SK-N-SH (cell line): ENCODE measurements around the gene C7. TPM values are rescaled to one million over a fixed set of nuclear protein-coding genes. Genes with fewer than 3 reads are reported as not detected.

ENCODE experiments used
- CTCF ChIA-PET: fragments of 300-600, 350-600 bp; formaldehyde crosslinking; extraction: SDS; loops from one replicate; lab custom pipeline; 2021; lab: Yijun Ruan, JAX
- POLR2A ChIA-PET: fragments of 350-600 bp; sonication (Branson Sonifier 250); formaldehyde crosslinking; extraction: SDS; loops from one replicate; lab custom pipeline; 2020; ENCODE audit warnings: antibody characterized with exemption, inconsistent platforms; lab: Yijun Ruan, JAX
- DNase-seq: peaks from one replicate; pipeline ENCODE4 v3.0.0; 2012
- H2AFZ ChIP-seq: fragments of 200-600 bp; sonication (generic); 2 replicates; pipeline ENCODE4 v1.8.1; 2016; ENCODE audit warnings: antibody characterized with exemption, mild to moderate bottlenecking, low read depth
- H3F3A ChIP-seq: fragments of 200-600 bp; sonication (generic); replicated peaks from 2 replicates; pipeline ENCODE3; 2016; ENCODE audit warnings: antibody characterized with exemption, mild to moderate bottlenecking; ENCODE audit not compliant: insufficient read depth
- H3K27ac ChIP-seq, 2 experiments: fragments of 200-500 bp in 1 of 2; fragments of 200-600 bp in 1 of 2; sonication (Bioruptor generic) in 1 of 2; sonication (generic), shearing (Covaris generic) in 1 of 2; 2 replicates each; pipeline versions ENCODE4 v1.5.1 to v1.6.1; 2014 to 2016; ENCODE audit warnings: low read depth in 2 of 2, inconsistent platforms in 1 of 2, low read length in 1 of 2, mild to moderate bottlenecking in 1 of 2, mixed read lengths in 1 of 2
- H3K27me3 ChIP-seq: fragments of 200-600 bp; sonication (generic), shearing (Covaris generic); 2 replicates; pipeline ENCODE4 v1.6.1; 2016; ENCODE audit warnings: mixed run types; ENCODE audit not compliant: insufficient read depth
- H3K36me3 ChIP-seq, 2 experiments: fragments of 200-500 bp in 1 of 2; fragments of 200-600 bp in 1 of 2; sonication (Bioruptor generic) in 1 of 2; sonication (generic) in 1 of 2; replicated peaks in 1 of 2; 2 replicates each; pipeline versions ENCODE3 to v1.5.1; 2014 to 2016; ENCODE audit warnings: low read length in 1 of 2, mild to moderate bottlenecking in 1 of 2; ENCODE audit not compliant: insufficient read depth in 2 of 2, control insufficient read depth in 1 of 2
- H3K4me1 ChIP-seq, 2 experiments: fragments of 200-500 bp in 1 of 2; fragments of 200-600 bp in 1 of 2; sonication (Bioruptor generic) in 1 of 2; sonication (generic), shearing (Covaris generic) in 1 of 2; 2 replicates each; pipeline versions ENCODE4 v1.5.1 to v1.6.1; 2014 to 2016; ENCODE audit warnings: low read depth in 1 of 2, low read length in 1 of 2, mixed run types in 1 of 2; ENCODE audit not compliant: insufficient read depth in 2 of 2, control insufficient read depth in 1 of 2
- H3K4me2 ChIP-seq: fragments of 200-600 bp; sonication (generic), shearing (Covaris generic); 2 replicates; pipeline ENCODE4 v1.6.1; 2017; ENCODE audit warnings: mixed run types
- H3K4me3 ChIP-seq, 2 experiments: fragments of 200-500 bp in 1 of 2; fragments of 200-600 bp in 1 of 2; sonication (Bioruptor generic) in 1 of 2; sonication (generic), shearing (Covaris generic) in 1 of 2; 2 replicates each; pipeline versions ENCODE4 v1.5.1 to v1.8.1; 2014 to 2016; ENCODE audit warnings: low read depth in 2 of 2, inconsistent platforms in 1 of 2, low read length in 1 of 2, mild to moderate bottlenecking in 1 of 2, mixed read lengths in 1 of 2, moderate library complexity in 1 of 2
- H3K79me2 ChIP-seq: fragments of 200-600 bp; sonication (generic); 2 replicates; pipeline ENCODE4 v1.8.1; 2017; ENCODE audit warnings: mild to moderate bottlenecking; ENCODE audit not compliant: insufficient read depth
- H3K9ac ChIP-seq: fragments of 200-600 bp; sonication (generic); 2 replicates; pipeline ENCODE4 v1.6.1; 2017; ENCODE audit warnings: mixed run types
- H3K9me2 ChIP-seq: fragments of 200-600 bp; sonication (generic); 2 replicates; pipeline ENCODE4 v1.6.1; 2017; ENCODE audit warnings: mixed run types
- H3K9me3 ChIP-seq: fragments of 200-600 bp; sonication (generic); 2 replicates; pipeline ENCODE4 v1.6.1; 2017; ENCODE audit warnings: mixed run types, mild to moderate bottlenecking, moderate library complexity
- H4K20me1 ChIP-seq: fragments of 200-600 bp; sonication (generic); 2 replicates; pipeline ENCODE4 v1.6.1; 2017; ENCODE audit warnings: mild to moderate bottlenecking, mixed run types; ENCODE audit not compliant: insufficient read depth
- ELF1 ChIP-seq: IDR thresholded peaks from 2 replicates; pipeline ENCODE4 v1.4.0; 2012
- EP300 ChIP-seq, 2 experiments: IDR thresholded peaks; 2 replicates each; pipeline versions ENCODE4 v1.4.0 to v1.6.1; 2012; ENCODE audit warnings: borderline replicate concordance in 1 of 2, low read depth in 1 of 2, low read length in 1 of 2
- EZH2phosphoT487 ChIP-seq: fragments of 200-600 bp; sonication (generic); IDR thresholded peaks from 2 replicates; pipeline ENCODE4 v1.6.1; 2017; ENCODE audit warnings: low read depth, mixed run types, mild to moderate bottlenecking, antibody characterized with exemption, moderate library complexity, borderline replicate concordance
- FOSL2 ChIP-seq: IDR thresholded peaks from 2 replicates; pipeline ENCODE4 v1.4.0; 2012; ENCODE audit warnings: low read depth, mild to moderate bottlenecking, moderate library complexity, borderline replicate concordance
- FOXJ3 ChIP-seq: sonication (generic); formaldehyde crosslinking; IDR thresholded peaks from 2 replicates; pipeline ENCODE4 v1.5.1; 2020; ENCODE audit warnings: mild to moderate bottlenecking, missing genetic modification reagents
- FOXM1 ChIP-seq: IDR thresholded peaks from 2 replicates; pipeline ENCODE4 v1.4.0; 2012; ENCODE audit warnings: low read depth, mild to moderate bottlenecking
- GABPA ChIP-seq: IDR thresholded peaks from 2 replicates; pipeline ENCODE4 v1.4.0; 2012; ENCODE audit warnings: low read depth, mild to moderate bottlenecking
- JUND ChIP-seq: IDR thresholded peaks from 2 replicates; pipeline ENCODE4 v1.4.0; 2012
- MXI1 ChIP-seq: IDR thresholded peaks from 2 replicates; pipeline ENCODE4 v1.6.1; 2012; ENCODE audit warnings: mild to moderate bottlenecking, low read depth, low read length, improper control_type of control experiment
- NFIC ChIP-seq: IDR thresholded peaks from 2 replicates; pipeline ENCODE4 v1.4.0; 2012; ENCODE audit warnings: borderline replicate concordance
- NRF1 ChIP-seq: IDR thresholded peaks from 2 replicates; pipeline ENCODE4 v1.6.1; 2012; ENCODE audit warnings: low read depth, mild to moderate bottlenecking, low read length
- POLR2AphosphoS5 ChIP-seq: IDR thresholded peaks from 2 replicates; pipeline ENCODE4 v1.6.1; 2012; ENCODE audit warnings: low read depth, low read length
- RAD21 ChIP-seq: IDR thresholded peaks from 2 replicates; pipeline ENCODE4 v1.6.1; 2012; ENCODE audit warnings: mild to moderate bottlenecking, low read length
- RCOR1 ChIP-seq: fragments of 150-350 bp; IDR thresholded peaks from 2 replicates; pipeline ENCODE4 v1.6.1; 2017; ENCODE audit warnings: antibody characterized with exemption, low read length
- RXRA ChIP-seq: IDR thresholded peaks from 2 replicates; pipeline ENCODE4 v1.4.0; 2012; ENCODE audit warnings: low read depth, mild to moderate bottlenecking, borderline replicate concordance
- TCF12 ChIP-seq: IDR thresholded peaks from 2 replicates; pipeline ENCODE4 v1.4.0; 2012
- TEAD4 ChIP-seq: IDR thresholded peaks from 2 replicates; pipeline ENCODE4 v1.4.0; 2012; ENCODE audit warnings: mild to moderate bottlenecking, borderline replicate concordance; ENCODE audit not compliant: insufficient read depth
- YY1 ChIP-seq: IDR thresholded peaks from 2 replicates; pipeline ENCODE4 v1.4.0; 2012; ENCODE audit warnings: low read depth, mild to moderate bottlenecking
- WGBS: methylation state at CpG from one replicate; pipeline ENCODE4 v1.1.6; 2017; ENCODE audit warnings: low lambda C conversion rate; 5-methylcytosine and 5-hydroxymethylcytosine counted together
- polyA plus RNA-seq, 3 experiments: library from polyadenylated mRNA; depleted of rRNA; stranded (reverse); fragments of >200 nt; gene quantifications; 2 replicates each; pipeline ENCODE4 v1.2.3, GENCODE V29; 2012
- TF ChIP-seq, protein P1 (sequence below): IDR thresholded peaks from 2 replicates; pipeline ENCODE4 v1.4.0; 2012; ENCODE audit warnings: low read depth, borderline replicate concordance
- TF ChIP-seq, protein P2 (sequence below): IDR thresholded peaks from 2 replicates; pipeline ENCODE4 v1.6.1; 2012; ENCODE audit warnings: mild to moderate bottlenecking, low read depth, low read length, moderate library complexity
- TF ChIP-seq, protein P3 (sequence below): fragments of 150-350 bp; IDR thresholded peaks from 2 replicates; pipeline ENCODE4 v1.6.1; 2016; ENCODE audit warnings: mild to moderate bottlenecking, low read depth, low read length
- TF ChIP-seq, protein P4 (sequence below): IDR thresholded peaks from 2 replicates; pipeline ENCODE4 v1.4.0; 2012; ENCODE audit warnings: low read depth, borderline replicate concordance
- TF ChIP-seq, protein P5 (sequence below): fragments of 200-600 bp; sonication (generic); IDR thresholded peaks from 2 replicates; pipeline ENCODE4 v1.6.1; 2017; ENCODE audit warnings: antibody characterized with exemption, mild to moderate bottlenecking, moderate library complexity

Gene C7
- polyA plus RNA-seq, 1 of the 3 experiments (the other 2 are of a cell fraction) = 11.1 TPM

DNA sequence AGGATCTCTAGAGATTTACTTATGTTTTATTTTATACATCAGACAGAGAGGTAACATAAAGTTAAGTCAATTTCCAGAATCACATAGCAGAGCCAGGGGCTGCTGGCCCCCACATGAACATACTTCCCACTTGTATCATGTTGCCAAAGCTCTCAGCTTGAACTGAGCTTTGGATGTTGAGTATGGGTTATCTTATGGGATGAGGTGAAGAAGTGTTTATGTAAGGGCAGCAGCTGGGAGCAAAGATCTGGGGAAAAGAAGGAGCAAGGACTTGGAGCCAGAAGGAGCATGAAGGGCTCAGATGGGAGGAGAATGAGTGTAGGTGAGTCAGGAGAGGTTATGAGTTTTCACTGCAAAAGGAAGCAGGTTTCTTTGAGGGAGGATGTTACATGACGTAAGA lies 89.8 kb downstream of the C7 start (continued):
- TF ChIP-seq, protein P1, sequence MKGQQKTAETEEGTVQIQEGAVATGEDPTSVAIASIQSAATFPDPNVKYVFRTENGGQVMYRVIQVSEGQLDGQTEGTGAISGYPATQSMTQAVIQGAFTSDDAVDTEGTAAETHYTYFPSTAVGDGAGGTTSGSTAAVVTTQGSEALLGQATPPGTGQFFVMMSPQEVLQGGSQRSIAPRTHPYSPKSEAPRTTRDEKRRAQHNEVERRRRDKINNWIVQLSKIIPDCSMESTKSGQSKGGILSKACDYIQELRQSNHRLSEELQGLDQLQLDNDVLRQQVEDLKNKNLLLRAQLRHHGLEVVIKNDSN = no peak
- no peak for TF ChIP-seq NRF1
- no peak for TF ChIP-seq MXI1
- TF ChIP-seq NFIC = no peak
- no peak for TF ChIP-seq TEAD4

DNA sequence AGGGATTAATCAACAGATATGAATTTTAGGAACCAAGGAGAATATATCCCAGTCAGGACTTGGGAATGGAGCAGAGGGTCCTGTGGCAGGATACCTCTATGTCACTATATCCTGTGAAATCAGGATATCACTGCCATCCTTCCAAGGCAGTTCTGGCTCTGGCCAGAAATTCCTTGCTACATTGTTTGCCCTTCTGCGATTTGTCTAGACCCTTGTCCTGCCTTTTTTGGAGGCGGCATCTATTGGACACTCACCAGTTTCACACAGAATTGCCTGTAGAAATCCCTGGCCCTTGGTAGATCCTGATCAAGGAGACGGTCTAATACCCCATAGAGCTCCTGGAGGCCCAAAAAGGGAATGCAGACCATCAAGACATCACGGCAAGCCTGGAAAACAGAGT lies 90.7 kb downstream of the C7 start:
- no peak overlapping the region for H2AFZ ChIP-seq
- no peaks in the 10 kb centered on the region for H3K4me1 ChIP-seq
- H3K4me2 ChIP-seq = no peak overlapping the region
- no peaks in the 10 kb centered on the region for H3K36me3 ChIP-seq
- ChIA-PET CTCF (interaction anchor here (1.1 kb wide), 1 partner anchor 12 kb away, joined by 3 read pairs; no protein-coding TSS in a partner anchor), POLR2A (no interaction called here)
- H3K9ac ChIP-seq = no peak overlapping the region
- TF ChIP-seq, protein P1 = no peak
- no peak for TF ChIP-seq JUND
- no peak for TF ChIP-seq POLR2AphosphoS5
- no peak for TF ChIP-seq ELF1
- TF ChIP-seq, protein P2, sequence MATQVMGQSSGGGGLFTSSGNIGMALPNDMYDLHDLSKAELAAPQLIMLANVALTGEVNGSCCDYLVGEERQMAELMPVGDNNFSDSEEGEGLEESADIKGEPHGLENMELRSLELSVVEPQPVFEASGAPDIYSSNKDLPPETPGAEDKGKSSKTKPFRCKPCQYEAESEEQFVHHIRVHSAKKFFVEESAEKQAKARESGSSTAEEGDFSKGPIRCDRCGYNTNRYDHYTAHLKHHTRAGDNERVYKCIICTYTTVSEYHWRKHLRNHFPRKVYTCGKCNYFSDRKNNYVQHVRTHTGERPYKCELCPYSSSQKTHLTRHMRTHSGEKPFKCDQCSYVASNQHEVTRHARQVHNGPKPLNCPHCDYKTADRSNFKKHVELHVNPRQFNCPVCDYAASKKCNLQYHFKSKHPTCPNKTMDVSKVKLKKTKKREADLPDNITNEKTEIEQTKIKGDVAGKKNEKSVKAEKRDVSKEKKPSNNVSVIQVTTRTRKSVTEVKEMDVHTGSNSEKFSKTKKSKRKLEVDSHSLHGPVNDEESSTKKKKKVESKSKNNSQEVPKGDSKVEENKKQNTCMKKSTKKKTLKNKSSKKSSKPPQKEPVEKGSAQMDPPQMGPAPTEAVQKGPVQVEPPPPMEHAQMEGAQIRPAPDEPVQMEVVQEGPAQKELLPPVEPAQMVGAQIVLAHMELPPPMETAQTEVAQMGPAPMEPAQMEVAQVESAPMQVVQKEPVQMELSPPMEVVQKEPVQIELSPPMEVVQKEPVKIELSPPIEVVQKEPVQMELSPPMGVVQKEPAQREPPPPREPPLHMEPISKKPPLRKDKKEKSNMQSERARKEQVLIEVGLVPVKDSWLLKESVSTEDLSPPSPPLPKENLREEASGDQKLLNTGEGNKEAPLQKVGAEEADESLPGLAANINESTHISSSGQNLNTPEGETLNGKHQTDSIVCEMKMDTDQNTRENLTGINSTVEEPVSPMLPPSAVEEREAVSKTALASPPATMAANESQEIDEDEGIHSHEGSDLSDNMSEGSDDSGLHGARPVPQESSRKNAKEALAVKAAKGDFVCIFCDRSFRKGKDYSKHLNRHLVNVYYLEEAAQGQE = no peak
- TF ChIP-seq, protein P3, sequence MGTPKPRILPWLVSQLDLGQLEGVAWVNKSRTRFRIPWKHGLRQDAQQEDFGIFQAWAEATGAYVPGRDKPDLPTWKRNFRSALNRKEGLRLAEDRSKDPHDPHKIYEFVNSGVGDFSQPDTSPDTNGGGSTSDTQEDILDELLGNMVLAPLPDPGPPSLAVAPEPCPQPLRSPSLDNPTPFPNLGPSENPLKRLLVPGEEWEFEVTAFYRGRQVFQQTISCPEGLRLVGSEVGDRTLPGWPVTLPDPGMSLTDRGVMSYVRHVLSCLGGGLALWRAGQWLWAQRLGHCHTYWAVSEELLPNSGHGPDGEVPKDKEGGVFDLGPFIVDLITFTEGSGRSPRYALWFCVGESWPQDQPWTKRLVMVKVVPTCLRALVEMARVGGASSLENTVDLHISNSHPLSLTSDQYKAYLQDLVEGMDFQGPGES = no peak
- TF ChIP-seq FOSL2 = no peak
- TF ChIP-seq, protein P4, sequence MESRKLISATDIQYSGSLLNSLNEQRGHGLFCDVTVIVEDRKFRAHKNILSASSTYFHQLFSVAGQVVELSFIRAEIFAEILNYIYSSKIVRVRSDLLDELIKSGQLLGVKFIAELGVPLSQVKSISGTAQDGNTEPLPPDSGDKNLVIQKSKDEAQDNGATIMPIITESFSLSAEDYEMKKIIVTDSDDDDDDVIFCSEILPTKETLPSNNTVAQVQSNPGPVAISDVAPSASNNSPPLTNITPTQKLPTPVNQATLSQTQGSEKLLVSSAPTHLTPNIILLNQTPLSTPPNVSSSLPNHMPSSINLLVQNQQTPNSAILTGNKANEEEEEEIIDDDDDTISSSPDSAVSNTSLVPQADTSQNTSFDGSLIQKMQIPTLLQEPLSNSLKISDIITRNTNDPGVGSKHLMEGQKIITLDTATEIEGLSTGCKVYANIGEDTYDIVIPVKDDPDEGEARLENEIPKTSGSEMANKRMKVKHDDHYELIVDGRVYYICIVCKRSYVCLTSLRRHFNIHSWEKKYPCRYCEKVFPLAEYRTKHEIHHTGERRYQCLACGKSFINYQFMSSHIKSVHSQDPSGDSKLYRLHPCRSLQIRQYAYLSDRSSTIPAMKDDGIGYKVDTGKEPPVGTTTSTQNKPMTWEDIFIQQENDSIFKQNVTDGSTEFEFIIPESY = no peak
- TF ChIP-seq RCOR1 = no peak
- TF ChIP-seq NFIC = no peak
- no peak for TF ChIP-seq FOXJ3
- TF ChIP-seq EP300 (IDR thresholded peaks at IDR 0.05; ENCODE audit: borderline replicate concordance in 1 of 2, low read depth in 1 of 2, low read length in 1 of 2) = no peak
- no peak for TF ChIP-seq GABPA
- no peak for TF ChIP-seq TCF12
- TF ChIP-seq, protein P5, sequence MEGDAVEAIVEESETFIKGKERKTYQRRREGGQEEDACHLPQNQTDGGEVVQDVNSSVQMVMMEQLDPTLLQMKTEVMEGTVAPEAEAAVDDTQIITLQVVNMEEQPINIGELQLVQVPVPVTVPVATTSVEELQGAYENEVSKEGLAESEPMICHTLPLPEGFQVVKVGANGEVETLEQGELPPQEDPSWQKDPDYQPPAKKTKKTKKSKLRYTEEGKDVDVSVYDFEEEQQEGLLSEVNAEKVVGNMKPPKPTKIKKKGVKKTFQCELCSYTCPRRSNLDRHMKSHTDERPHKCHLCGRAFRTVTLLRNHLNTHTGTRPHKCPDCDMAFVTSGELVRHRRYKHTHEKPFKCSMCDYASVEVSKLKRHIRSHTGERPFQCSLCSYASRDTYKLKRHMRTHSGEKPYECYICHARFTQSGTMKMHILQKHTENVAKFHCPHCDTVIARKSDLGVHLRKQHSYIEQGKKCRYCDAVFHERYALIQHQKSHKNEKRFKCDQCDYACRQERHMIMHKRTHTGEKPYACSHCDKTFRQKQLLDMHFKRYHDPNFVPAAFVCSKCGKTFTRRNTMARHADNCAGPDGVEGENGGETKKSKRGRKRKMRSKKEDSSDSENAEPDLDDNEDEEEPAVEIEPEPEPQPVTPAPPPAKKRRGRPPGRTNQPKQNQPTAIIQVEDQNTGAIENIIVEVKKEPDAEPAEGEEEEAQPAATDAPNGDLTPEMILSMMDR = no peak
- no peak for TF ChIP-seq RAD21
- TF ChIP-seq YY1 = no peak
- no peak for TF ChIP-seq RXRA
- no peak for TF ChIP-seq FOXM1
- no peak for TF ChIP-seq EZH2phosphoT487
- no peaks in the 10 kb centered on the region for H4K20me1 ChIP-seq
- no peaks in the 10 kb centered on the region for H3K79me2 ChIP-seq
- WGBS = 47% methylated on average over 3 of the region's 4 CpGs
- no peaks in the 10 kb centered on the region for H3K9me2 ChIP-seq
- no peaks in the 10 kb centered on the region for H3K9me3 ChIP-seq
- H3K27ac ChIP-seq = no peak overlapping the region
- DNase-seq = no peak
- no peaks in the 10 kb centered on the region for H3K27me3 ChIP-seq
- no peaks in the 10 kb centered on the region for H3F3A ChIP-seq
- H3K4me3 ChIP-seq = no peak overlapping the region
